ENCODE data around the gene VDAC1. TPM values are rescaled to one million over a fixed set of nuclear protein-coding genes. Genes with fewer than 3 reads are reported as not detected.

The VDAC1 gene
- total RNA-seq, 2 experiments from 2014 or later: 46.8 to 50.9 TPM

DNA sequence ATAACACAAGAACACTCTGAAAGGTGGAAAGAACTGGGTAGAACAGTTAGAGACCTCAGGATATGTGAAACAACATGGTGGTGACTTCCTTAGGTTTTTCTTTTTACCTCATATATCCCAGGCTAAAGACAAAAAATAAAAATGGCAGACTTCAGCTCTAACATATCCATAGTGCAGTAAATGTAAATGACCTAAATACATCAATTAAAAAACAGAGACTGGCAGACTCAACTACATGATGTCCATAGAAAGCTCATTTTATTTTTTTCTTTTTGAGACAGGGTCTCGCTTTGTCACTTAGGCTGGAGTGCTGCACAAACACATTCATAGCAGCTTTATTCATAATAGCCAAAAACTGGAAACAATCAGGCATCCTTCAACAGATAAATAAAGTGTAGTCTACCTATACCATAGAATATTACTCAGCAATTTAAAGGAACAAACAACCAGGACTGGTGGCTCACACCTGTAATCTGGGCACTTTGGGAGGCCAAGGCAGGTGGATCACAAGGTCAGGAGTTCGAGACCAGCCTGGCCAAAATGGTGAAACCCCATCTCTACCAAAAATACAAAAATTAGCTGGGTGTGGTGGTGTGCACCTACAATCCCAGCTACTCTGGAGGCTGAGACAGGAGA is 41.2 kb downstream of the VDAC1 start:
- ATAC-seq (ENCODE audit: poor library complexity): no peak
- CTCF ChIA-PET: no interaction called here
- Histone ChIP-seq H3K36me3 (ENCODE audit: insufficient read depth, low read length) (peaks cover 11% of the 10 kb centered on the region), H3K27me3 (ENCODE audit: control insufficient read depth in 1 of 2, insufficient read depth in 2 of 2, low read length in 2 of 2) (no peaks in the 10 kb centered on the region), H3K4me3 (ENCODE audit: low read length) (no peak overlapping the region), H3K4me1 (ENCODE audit: insufficient read depth, low read length) (peaks cover 12% of the 10 kb centered on the region), H3K27ac (ENCODE audit: low read depth in 1 of 2, low read length in 2 of 2) (no peak overlapping the region), H3K9me3 (ENCODE audit: control insufficient read depth in 1 of 2, insufficient read depth in 1 of 2, low read length in 2 of 2) (no peaks in the 10 kb centered on the region)
- intact Hi-C loops (cut with DNase I, micrococcal nuclease): loop anchor here in 1 of 2 experiments (10.0 kb wide), 2 partner anchors 941 to 1099 kb away; partner anchors contain the start of genes GDF9, PCBD2 and UQCRQ
- Mint-ChIP-seq H3K4me3 (no peak overlapping the region), H3K9me3 (no peaks in the 10 kb centered on the region), H3K36me3 (ENCODE audit: low read depth) (peaks cover 49% of the 10 kb centered on the region), H3K4me1 (ENCODE audit: low read depth) (peaks cover 71% of the 10 kb centered on the region), H3K27ac (peak overlapping the region; percentile 3), H3K27me3 (no peaks in the 10 kb centered on the region)
- no peak for DNase-seq
- POLR2A ChIA-PET: no interaction called here
- TF ChIP-seq, protein P1, sequence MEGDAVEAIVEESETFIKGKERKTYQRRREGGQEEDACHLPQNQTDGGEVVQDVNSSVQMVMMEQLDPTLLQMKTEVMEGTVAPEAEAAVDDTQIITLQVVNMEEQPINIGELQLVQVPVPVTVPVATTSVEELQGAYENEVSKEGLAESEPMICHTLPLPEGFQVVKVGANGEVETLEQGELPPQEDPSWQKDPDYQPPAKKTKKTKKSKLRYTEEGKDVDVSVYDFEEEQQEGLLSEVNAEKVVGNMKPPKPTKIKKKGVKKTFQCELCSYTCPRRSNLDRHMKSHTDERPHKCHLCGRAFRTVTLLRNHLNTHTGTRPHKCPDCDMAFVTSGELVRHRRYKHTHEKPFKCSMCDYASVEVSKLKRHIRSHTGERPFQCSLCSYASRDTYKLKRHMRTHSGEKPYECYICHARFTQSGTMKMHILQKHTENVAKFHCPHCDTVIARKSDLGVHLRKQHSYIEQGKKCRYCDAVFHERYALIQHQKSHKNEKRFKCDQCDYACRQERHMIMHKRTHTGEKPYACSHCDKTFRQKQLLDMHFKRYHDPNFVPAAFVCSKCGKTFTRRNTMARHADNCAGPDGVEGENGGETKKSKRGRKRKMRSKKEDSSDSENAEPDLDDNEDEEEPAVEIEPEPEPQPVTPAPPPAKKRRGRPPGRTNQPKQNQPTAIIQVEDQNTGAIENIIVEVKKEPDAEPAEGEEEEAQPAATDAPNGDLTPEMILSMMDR (IDR thresholded peaks at IDR 0.05): no peak

DNA sequence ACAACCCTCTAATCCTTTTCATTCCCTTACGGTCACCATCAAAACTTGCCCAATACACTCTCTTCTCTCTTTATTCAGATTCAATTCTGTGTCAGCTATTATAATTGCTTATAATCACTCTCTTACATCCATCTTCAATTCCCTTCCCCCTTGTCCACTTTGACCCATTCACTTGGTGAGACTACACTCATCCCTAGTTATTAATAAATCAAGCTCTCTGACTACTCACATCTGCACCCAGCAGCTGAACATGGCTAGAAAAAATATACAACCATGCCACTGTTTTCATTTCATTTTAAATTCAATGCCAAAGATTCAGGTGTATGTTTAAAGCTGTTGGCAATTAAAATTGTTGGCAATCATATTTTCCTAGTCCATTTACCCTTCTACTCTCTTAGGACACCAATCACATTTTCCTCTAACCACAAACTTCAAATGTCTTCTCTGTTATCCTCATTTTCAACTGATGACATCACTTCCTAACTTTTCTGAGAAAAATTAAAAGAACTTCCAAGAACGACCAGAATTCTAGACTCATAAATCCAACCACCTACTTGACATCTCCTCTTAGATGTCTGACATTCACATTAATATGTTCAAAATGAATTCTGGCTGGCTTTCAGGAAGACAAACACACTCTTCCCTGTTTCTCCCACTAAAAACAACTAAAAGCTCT is 41.8 kb downstream of the VDAC1 start:
- ATAC-seq (ENCODE audit: poor library complexity): no peak

DNA sequence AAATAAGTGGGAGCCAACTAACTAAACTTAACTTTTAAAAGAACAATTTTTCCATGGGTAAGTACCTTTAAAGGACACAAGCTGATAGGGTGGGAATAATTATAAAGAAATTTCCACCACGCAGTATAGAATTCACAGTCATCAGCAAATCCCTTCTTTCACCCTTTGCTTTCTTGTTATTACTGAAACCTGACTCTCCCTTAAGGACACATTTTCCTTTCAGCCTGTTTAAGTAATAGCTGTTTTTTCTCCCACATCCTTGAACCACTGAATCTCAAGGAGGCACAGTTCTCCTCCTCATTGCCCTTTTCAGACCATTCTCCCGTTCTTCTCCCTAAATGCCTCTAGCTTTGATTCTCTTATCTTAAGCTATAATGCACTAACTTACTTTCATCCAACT is 42.6 kb downstream of the VDAC1 start:
- no peaks in the 10 kb centered on the region for H3K9me3 Mint-ChIP-seq
- H3K27me3 ChIP-seq (ENCODE audit: control insufficient read depth in 1 of 2, insufficient read depth in 2 of 2, low read length in 2 of 2): no peaks in the 10 kb centered on the region
- intact Hi-C loops (cut with DNase I, micrococcal nuclease): loop anchor here in 1 of 2 experiments (10.0 kb wide), 2 partner anchors 943 to 1097 kb away; partner anchors contain the start of genes GDF9, PCBD2 and UQCRQ
- no peak overlapping the region for H3K4me3 Mint-ChIP-seq
- ChIA-PET POLR2A (no interaction called here), CTCF (interaction anchor here (0.7 kb wide), 1 partner anchor 32 kb away, joined by 3 read pairs; no protein-coding TSS in a partner anchor)
- no peak for ATAC-seq (ENCODE audit: poor library complexity)
- peaks cover 24% of the 10 kb centered on the region for H3K36me3 ChIP-seq (ENCODE audit: insufficient read depth, low read length)
- peak overlapping the region; percentile 3 for H3K27ac Mint-ChIP-seq
- no peaks in the 10 kb centered on the region for H3K9me3 ChIP-seq (ENCODE audit: control insufficient read depth in 1 of 2, insufficient read depth in 1 of 2, low read length in 2 of 2)
- H3K4me1 ChIP-seq (ENCODE audit: insufficient read depth, low read length): peaks cover 1% of the 10 kb centered on the region
- no peak overlapping the region for H3K4me3 ChIP-seq (ENCODE audit: low read length)
- no peaks in the 10 kb centered on the region for H3K27me3 Mint-ChIP-seq
- TF ChIP-seq, protein P1 (IDR thresholded peaks at IDR 0.05): no peak
- peaks cover 64% of the 10 kb centered on the region for H3K4me1 Mint-ChIP-seq (ENCODE audit: low read depth)
- H3K36me3 Mint-ChIP-seq (ENCODE audit: low read depth): peaks cover 51% of the 10 kb centered on the region
- no peak overlapping the region for H3K27ac ChIP-seq (ENCODE audit: low read depth in 1 of 2, low read length in 2 of 2)
- DNase-seq: no peak

More for the DNA sequence above, 41.8 kb downstream of the VDAC1 start:
- peaks cover 65% of the 10 kb centered on the region for H3K4me1 Mint-ChIP-seq (ENCODE audit: low read depth)
- H3K27ac Mint-ChIP-seq: peak overlapping the region; percentile 3
- Histone ChIP-seq H3K4me3 (ENCODE audit: low read length) (no peak overlapping the region), H3K4me1 (ENCODE audit: insufficient read depth, low read length) (peaks cover 9% of the 10 kb centered on the region), H3K27ac (ENCODE audit: low read depth in 1 of 2, low read length in 2 of 2) (no peak overlapping the region), H3K27me3 (ENCODE audit: control insufficient read depth in 1 of 2, insufficient read depth in 2 of 2, low read length in 2 of 2) (no peaks in the 10 kb centered on the region), H3K36me3 (ENCODE audit: insufficient read depth, low read length) (peaks cover 18% of the 10 kb centered on the region), H3K9me3 (ENCODE audit: control insufficient read depth in 1 of 2, insufficient read depth in 1 of 2, low read length in 2 of 2) (no peaks in the 10 kb centered on the region)
- H3K9me3 Mint-ChIP-seq: no peaks in the 10 kb centered on the region
- DNase-seq: no peak
- CTCF ChIA-PET: no interaction called here
- no peaks in the 10 kb centered on the region for H3K27me3 Mint-ChIP-seq
- TF ChIP-seq, protein P1 (IDR thresholded peaks at IDR 0.05): no peak
- POLR2A ChIA-PET: no interaction called here
- intact Hi-C loops (cut with DNase I, micrococcal nuclease): loop anchor here in 1 of 2 experiments (10.0 kb wide), 2 partner anchors 942 to 1098 kb away; partner anchors contain the start of genes GDF9, PCBD2 and UQCRQ
- H3K36me3 Mint-ChIP-seq (ENCODE audit: low read depth): peaks cover 45% of the 10 kb centered on the region
- H3K4me3 Mint-ChIP-seq: no peak overlapping the region
